Nucleus accumbens (tissue), 56 donors: Measurements from ENCODE around the gene CCDC197.

Experiments
- DNase-seq, 56 donors: peaks; one replicate each; lab custom pipeline; 2025; lab: John Stamatoyannopoulos, UW

CCDC197 gene

GRCh38 chr14:94052199-94052598 lies 55.1 kb downstream of the CCDC197 start:
- no peak for DNase-seq

GRCh38 chr14:94052662-94053061 lies 55.6 kb downstream of the CCDC197 start:
- no peak for DNase-seq

GRCh38 chr14:94054401-94054800 lies 57.3 kb downstream of the CCDC197 start:
- no peak for DNase-seq

GRCh38 chr14:94054936-94055335 lies 57.8 kb downstream of the CCDC197 start:
- DNase-seq: no peak

- no peak for DNase-seq
These were observed 59.6 kb downstream of the CCDC197 start for GRCh38 chr14:94056579-94057308.

GRCh38 chr14:94058128-94058673 lies 61.1 kb downstream of the CCDC197 start:
- DNase-seq: no peak
